Measurements from ENCODE around the gene TRNT1. TPM values are rescaled to one million over a fixed set of nuclear protein-coding genes. Genes with fewer than 3 reads are reported as not detected.

Gene TRNT1
- total RNA-seq, 3 donors from 2014 or later (not counting 1 experiment from before 2014, with no cell fraction given) = 33.3 to 41.9 (median 36.6) TPM

GRCh38 chr3:3191675-3192285 lies 65.0 kb downstream of the TRNT1 start:
- Mint-ChIP-seq H3K27me3 (ENCODE audit: low read depth in 2 of 2) (no peaks in the 10 kb centered on the region), H3K36me3 (peaks cover under 1% of the 10 kb centered on the region), H3K4me1 (peaks cover 27 to 32% of the 10 kb centered on the region in 2 donors), H3K4me3 (peak overlapping the region; percentile 82), H3K27ac (peak overlapping the region; percentile 85 to 86), H3K9me3 (no peaks in the 10 kb centered on the region)
- Histone ChIP-seq H3K9me3 (ENCODE audit: control insufficient read depth, insufficient read depth, low read length) (peaks cover 2% of the 10 kb centered on the region), H3K27me3 (ENCODE audit: control insufficient read depth, insufficient read depth, low read length) (no peaks in the 10 kb centered on the region), H3K36me3 (ENCODE audit: control insufficient read depth, insufficient read depth, low read length) (no peaks in the 10 kb centered on the region), H3K27ac (ENCODE audit: low read length) (peak overlapping the region; percentile 56), H3K4me3 (ENCODE audit: low read length) (no peak overlapping the region), H3K4me1 (ENCODE audit: control insufficient read depth, insufficient read depth, low read length) (peaks cover 11% of the 10 kb centered on the region)
- no peak for TF ChIP-seq CTCF (IDR thresholded peaks at IDR 0.05)
- ATAC-seq = peak; percentile 73 to 88 (median 81)
- intact Hi-C loops (cut with micrococcal nuclease) = no loop called here
- 8% methylated on average over 4 of the region's 4 CpGs for WGBS (ENCODE audit: insufficient coverage)
- DNase-seq = peak in 1 of 2 donors; percentile 62

- H3K27me3 Mint-ChIP-seq (ENCODE audit: low read depth in 2 of 2) = no peaks in the 10 kb centered on the region
Observed at GRCh38 chr3:3192286-3192675, 65.5 kb downstream of the TRNT1 start.

GRCh38 chr3:3194861-3195260 lies 68.1 kb downstream of the TRNT1 start:
- Mint-ChIP-seq H3K27me3 (ENCODE audit: low read depth in 2 of 2) (no peaks in the 10 kb centered on the region), H3K36me3 (no peaks in the 10 kb centered on the region), H3K27ac (no peak overlapping the region), H3K9me3 (no peaks in the 10 kb centered on the region), H3K4me1 (peaks cover 27 to 28% of the 10 kb centered on the region in 2 donors), H3K4me3 (no peak overlapping the region)
- TF ChIP-seq CTCF (IDR thresholded peaks at IDR 0.05) = no peak
- Histone ChIP-seq H3K4me1 (ENCODE audit: control insufficient read depth, insufficient read depth, low read length) (peaks cover 11% of the 10 kb centered on the region), H3K4me3 (ENCODE audit: low read length) (no peak overlapping the region), H3K27me3 (ENCODE audit: control insufficient read depth, insufficient read depth, low read length) (no peaks in the 10 kb centered on the region), H3K36me3 (ENCODE audit: control insufficient read depth, insufficient read depth, low read length) (no peaks in the 10 kb centered on the region), H3K27ac (ENCODE audit: low read length) (no peak overlapping the region), H3K9me3 (ENCODE audit: control insufficient read depth, insufficient read depth, low read length) (no peaks in the 10 kb centered on the region)
- intact Hi-C loops (cut with micrococcal nuclease) = no loop called here
- ATAC-seq (peak in 1 of 3 donors; percentile 52), DNase-seq (no peak)

More at GRCh38 chr3:3192286-3192675, 65.5 kb downstream of the TRNT1 start:
- H3K9me3 Mint-ChIP-seq = no peaks in the 10 kb centered on the region
- TF ChIP-seq CTCF (IDR thresholded peaks at IDR 0.05) = no peak
- no peaks in the 10 kb centered on the region for H3K36me3 ChIP-seq (ENCODE audit: control insufficient read depth, insufficient read depth, low read length)
- DNase-seq = no peak
- H3K9me3 ChIP-seq (ENCODE audit: control insufficient read depth, insufficient read depth, low read length) = no peaks in the 10 kb centered on the region
- peak overlapping the region; percentile 82 for H3K4me3 Mint-ChIP-seq
- WGBS (ENCODE audit: insufficient coverage) = 2% methylated on average over 2 of the region's 2 CpGs
- H3K27ac Mint-ChIP-seq = peak overlapping the region; percentile 85 to 86
- H3K36me3 Mint-ChIP-seq = no peaks in the 10 kb centered on the region
- intact Hi-C loops (cut with micrococcal nuclease) = no loop called here
- H3K4me1 ChIP-seq (ENCODE audit: control insufficient read depth, insufficient read depth, low read length) = peaks cover 11% of the 10 kb centered on the region
- H3K27me3 ChIP-seq (ENCODE audit: control insufficient read depth, insufficient read depth, low read length) = no peaks in the 10 kb centered on the region
- H3K4me1 Mint-ChIP-seq = peaks cover 27 to 32% of the 10 kb centered on the region in 2 donors
- peak; percentile 31 to 52 (median 45) for ATAC-seq
- H3K27ac ChIP-seq (ENCODE audit: low read length) = peak overlapping the region; percentile 56
- no peak overlapping the region for H3K4me3 ChIP-seq (ENCODE audit: low read length)

All from natural killer cell (primary cell).